RWPE1 (cell line): Measurements from ENCODE around the gene SIAH3.

ENCODE experiments used
- CTCF ChIA-PET: fragments of 350-600 bp; sonication (Branson Sonifier 250); formaldehyde crosslinking; extraction: SDS; loops from one replicate; lab custom pipeline; 2021; lab: Yijun Ruan, JAX
- POLR2A ChIA-PET: fragments of 400-600 bp; formaldehyde crosslinking; extraction: SDS; loops from one replicate; lab custom pipeline; 2020; ENCODE audit warnings: antibody characterized with exemption; ENCODE audit not compliant: low non-redundant PET; lab: Yijun Ruan, JAX
- DNase-seq: peaks from one replicate; pipeline ENCODE4 v3.0.0; 2012; ENCODE audit warnings: low spot score
- H3K27ac ChIP-seq: fragments of 450-650 bp; 2 replicates; pipeline ENCODE4 v1.5.1; 2017
- CTCF ChIP-seq: fragments of 450-650 bp; conservative IDR thresholded peaks from 2 replicates; pipeline ENCODE4 v1.5.1; 2017; ENCODE audit warnings: low read depth, mild to moderate bottlenecking

SIAH3 gene

GRCh38 chr13:45830121-45830520 lies 21.4 kb downstream of the SIAH3 start:
- TF ChIP-seq CTCF, result no peak
- no peak overlapping the region for H3K27ac ChIP-seq
- no peak for DNase-seq
- CTCF ChIA-PET, result no interaction called here
- POLR2A ChIA-PET, result no interaction called here

- TF ChIP-seq CTCF, result no peak
- ChIA-PET CTCF (no interaction called here), POLR2A (no interaction called here)
- DNase-seq, result no peak
- H3K27ac ChIP-seq, result no peak overlapping the region
These were observed 23.1 kb downstream of the SIAH3 start for GRCh38 chr13:45828256-45828968.

GRCh38 chr13:45827318-45827717 lies 24.2 kb downstream of the SIAH3 start:
- DNase-seq, result no peak
- no peak for TF ChIP-seq CTCF
- ChIA-PET CTCF (interaction anchor here (0.7 kb wide), 1 partner anchor 54 kb away, joined by 5 read pairs; no protein-coding TSS in a partner anchor), POLR2A (no interaction called here)
- no peak overlapping the region for H3K27ac ChIP-seq

DNA sequence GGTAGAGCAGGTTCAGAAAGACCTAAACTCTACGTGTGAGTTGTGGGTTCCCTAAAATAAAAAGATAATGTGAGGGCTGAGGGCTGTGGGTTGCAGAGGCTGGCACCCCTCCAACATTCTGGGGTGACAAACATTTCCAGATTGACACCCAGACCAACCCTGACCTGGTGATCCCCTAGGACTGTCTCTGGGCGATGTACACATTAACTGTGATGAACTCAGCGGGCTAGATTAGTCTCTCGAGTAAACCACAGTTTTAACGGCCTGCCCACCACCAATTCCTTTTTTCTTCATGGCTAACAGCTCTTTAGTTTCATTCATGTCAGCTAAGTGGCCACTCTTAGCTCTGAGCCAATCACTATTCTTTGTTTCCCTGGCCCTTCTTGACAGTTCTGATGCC lies 24.8 kb downstream of the SIAH3 start:
- TF ChIP-seq CTCF, result no peak

DNA sequence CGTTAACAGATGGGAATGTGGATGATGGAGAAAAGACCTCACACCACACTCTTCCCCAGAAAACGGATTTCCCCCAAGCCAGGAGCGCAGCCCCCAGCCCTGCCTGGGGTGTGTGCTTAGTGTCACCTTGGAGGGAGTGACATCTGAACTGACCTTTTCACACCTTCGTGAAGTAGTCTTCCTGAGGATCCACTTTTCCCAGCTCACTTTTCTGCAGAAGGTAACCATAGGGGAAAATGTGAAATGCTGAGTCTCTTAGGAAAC lies 26.2 kb downstream of the SIAH3 start:
- CTCF ChIA-PET, result interaction anchor here (0.6 to 0.8 kb wide), 3 partner anchors 18 to 487 kb away, joined by 3 to 5 read pairs (median 3); no protein-coding TSS in a partner anchor
- POLR2A ChIA-PET, result no interaction called here
- H3K27ac ChIP-seq, result no peak overlapping the region
- TF ChIP-seq CTCF, result no peak
- DNase-seq, result no peak

More for the DNA sequence above, 24.8 kb downstream of the SIAH3 start:
- no peak for DNase-seq
- ChIA-PET POLR2A (no interaction called here), CTCF (interaction anchor here (0.6 to 0.7 kb wide), 2 partner anchors 19 to 53 kb away, joined by 4 to 5 read pairs; no protein-coding TSS in a partner anchor)
- no peak overlapping the region for H3K27ac ChIP-seq

GRCh38 chr13:45823583-45823982 lies 28.0 kb downstream of the SIAH3 start:
- TF ChIP-seq CTCF, result no peak
- ChIA-PET CTCF (no interaction called here), POLR2A (no interaction called here)
- H3K27ac ChIP-seq, result no peak overlapping the region
- DNase-seq, result no peak
